Measurements from ENCODE around the gene PGGT1B. TPM values are rescaled to one million over a fixed set of nuclear protein-coding genes. Genes with fewer than 3 reads are reported as not detected.

Gene PGGT1B
- polyA plus RNA-seq, 2 donors: 2.0 to 5.9 TPM

GRCh38 chr5:115191474-115192031 is 71.1 kb downstream of the PGGT1B start:
- H3K4me3 ChIP-seq (ENCODE audit: low read depth in 1 of 2, low read length in 2 of 2): no peak overlapping the region
- no peaks in the 10 kb centered on the region for H3K36me3 ChIP-seq (ENCODE audit: control insufficient read depth in 2 of 2, insufficient read depth in 2 of 2, low read length in 1 of 2)
- WGBS, 2 donors: 43 to 51% methylated on average over 8 of the region's 8 CpGs
- H3K9me3 ChIP-seq (ENCODE audit: control insufficient read depth in 2 of 2, insufficient read depth in 1 of 2, low read depth in 1 of 2, low read length in 1 of 2): no peaks in the 10 kb centered on the region
- no peak overlapping the region for H3K27ac ChIP-seq (ENCODE audit: low read depth in 2 of 2, low read length in 1 of 2)
- no peaks in the 10 kb centered on the region for H3K4me1 ChIP-seq (ENCODE audit: control insufficient read depth in 2 of 2, insufficient read depth in 2 of 2, low read length in 1 of 2)
- H3K27me3 ChIP-seq (ENCODE audit: control insufficient read depth in 1 of 2, insufficient read depth in 2 of 2, low read length in 2 of 2): peaks cover 0 to 3% of the 10 kb centered on the region in 2 donors

GRCh38 chr5:115190388-115190787 is 72.3 kb downstream of the PGGT1B start:
- Histone ChIP-seq H3K36me3 (ENCODE audit: control insufficient read depth in 2 of 2, insufficient read depth in 2 of 2, low read length in 1 of 2) (no peaks in the 10 kb centered on the region), H3K4me1 (ENCODE audit: control insufficient read depth in 2 of 2, insufficient read depth in 2 of 2, low read length in 1 of 2) (no peaks in the 10 kb centered on the region), H3K27ac (ENCODE audit: low read depth in 2 of 2, low read length in 1 of 2) (no peak overlapping the region), H3K4me3 (ENCODE audit: low read depth in 1 of 2, low read length in 2 of 2) (no peak overlapping the region), H3K27me3 (ENCODE audit: control insufficient read depth in 1 of 2, insufficient read depth in 2 of 2, low read length in 2 of 2) (peaks cover 0 to 3% of the 10 kb centered on the region in 2 donors), H3K9me3 (ENCODE audit: control insufficient read depth in 2 of 2, insufficient read depth in 1 of 2, low read depth in 1 of 2, low read length in 1 of 2) (no peaks in the 10 kb centered on the region)
- WGBS, 2 donors: 49 to 64% methylated on average over 4 of the region's 4 CpGs

GRCh38 chr5:115189866-115190265 is 72.8 kb downstream of the PGGT1B start:
- Histone ChIP-seq H3K9me3 (ENCODE audit: control insufficient read depth in 2 of 2, insufficient read depth in 1 of 2, low read depth in 1 of 2, low read length in 1 of 2) (no peaks in the 10 kb centered on the region), H3K4me3 (ENCODE audit: low read depth in 1 of 2, low read length in 2 of 2) (no peak overlapping the region), H3K36me3 (ENCODE audit: control insufficient read depth in 2 of 2, insufficient read depth in 2 of 2, low read length in 1 of 2) (no peaks in the 10 kb centered on the region), H3K27me3 (ENCODE audit: control insufficient read depth in 1 of 2, insufficient read depth in 2 of 2, low read length in 2 of 2) (peaks cover 0 to 3% of the 10 kb centered on the region in 2 donors), H3K4me1 (ENCODE audit: control insufficient read depth in 2 of 2, insufficient read depth in 2 of 2, low read length in 1 of 2) (no peaks in the 10 kb centered on the region), H3K27ac (ENCODE audit: low read depth in 2 of 2, low read length in 1 of 2) (no peak overlapping the region)
- WGBS, 2 donors: 33 to 36% methylated on average over 2 of the region's 2 CpGs

- H3K4me1 ChIP-seq (ENCODE audit: control insufficient read depth in 2 of 2, insufficient read depth in 2 of 2, low read length in 1 of 2): no peaks in the 10 kb centered on the region
- H3K4me3 ChIP-seq (ENCODE audit: low read depth in 1 of 2, low read length in 2 of 2): no peak overlapping the region
- no peak overlapping the region for H3K27ac ChIP-seq (ENCODE audit: low read depth in 2 of 2, low read length in 1 of 2)
- H3K36me3 ChIP-seq (ENCODE audit: control insufficient read depth in 2 of 2, insufficient read depth in 2 of 2, low read length in 1 of 2): no peaks in the 10 kb centered on the region
- peaks cover 2 to 8% of the 10 kb centered on the region in 2 donors for H3K27me3 ChIP-seq (ENCODE audit: control insufficient read depth in 1 of 2, insufficient read depth in 2 of 2, low read length in 2 of 2)
- no peaks in the 10 kb centered on the region for H3K9me3 ChIP-seq (ENCODE audit: control insufficient read depth in 2 of 2, insufficient read depth in 1 of 2, low read depth in 1 of 2, low read length in 1 of 2)
Observed at GRCh38 chr5:115186794-115187193, 75.9 kb downstream of the PGGT1B start.

- no peaks in the 10 kb centered on the region for H3K36me3 ChIP-seq (ENCODE audit: control insufficient read depth in 2 of 2, insufficient read depth in 2 of 2, low read length in 1 of 2)
- peaks cover 11 to 13% of the 10 kb centered on the region in 2 donors for H3K27me3 ChIP-seq (ENCODE audit: control insufficient read depth in 1 of 2, insufficient read depth in 2 of 2, low read length in 2 of 2)
- no peaks in the 10 kb centered on the region for H3K9me3 ChIP-seq (ENCODE audit: control insufficient read depth in 2 of 2, insufficient read depth in 1 of 2, low read depth in 1 of 2, low read length in 1 of 2)
- no peak overlapping the region for H3K4me3 ChIP-seq (ENCODE audit: low read depth in 1 of 2, low read length in 2 of 2)
- WGBS, 2 donors: 64 to 74% methylated on average over 2 of the region's 2 CpGs
- H3K4me1 ChIP-seq (ENCODE audit: control insufficient read depth in 2 of 2, insufficient read depth in 2 of 2, low read length in 1 of 2): peaks cover under 1 to 3% of the 10 kb centered on the region in 2 donors
- no peak overlapping the region for H3K27ac ChIP-seq (ENCODE audit: low read depth in 2 of 2, low read length in 1 of 2)
Observed at GRCh38 chr5:115184770-115185169, 77.9 kb downstream of the PGGT1B start.

GRCh38 chr5:115181757-115182156 is 80.9 kb downstream of the PGGT1B start:
- peaks cover 6 to 7% of the 10 kb centered on the region in 2 donors for H3K4me1 ChIP-seq (ENCODE audit: control insufficient read depth in 2 of 2, insufficient read depth in 2 of 2, low read length in 1 of 2)
- H3K36me3 ChIP-seq (ENCODE audit: control insufficient read depth in 2 of 2, insufficient read depth in 2 of 2, low read length in 1 of 2): no peaks in the 10 kb centered on the region
- peaks cover 0 to 8% of the 10 kb centered on the region in 2 donors for H3K9me3 ChIP-seq (ENCODE audit: control insufficient read depth in 2 of 2, insufficient read depth in 1 of 2, low read depth in 1 of 2, low read length in 1 of 2)
- H3K4me3 ChIP-seq (ENCODE audit: low read depth in 1 of 2, low read length in 2 of 2): no peak overlapping the region
- no peak overlapping the region for H3K27ac ChIP-seq (ENCODE audit: low read depth in 2 of 2, low read length in 1 of 2)
- H3K27me3 ChIP-seq (ENCODE audit: control insufficient read depth in 1 of 2, insufficient read depth in 2 of 2, low read length in 2 of 2): peaks cover 15 to 26% of the 10 kb centered on the region in 2 donors

- H3K36me3 ChIP-seq (ENCODE audit: control insufficient read depth in 2 of 2, insufficient read depth in 2 of 2, low read length in 1 of 2): no peaks in the 10 kb centered on the region
- H3K4me3 ChIP-seq (ENCODE audit: low read depth in 1 of 2, low read length in 2 of 2): peak overlapping the region; percentile 16 to 50
- WGBS, 2 donors: 1 to 2% methylated on average over 54 of the region's 54 CpGs
- H3K27me3 ChIP-seq (ENCODE audit: control insufficient read depth in 1 of 2, insufficient read depth in 2 of 2, low read length in 2 of 2): peaks cover 15 to 26% of the 10 kb centered on the region in 2 donors
- H3K9me3 ChIP-seq (ENCODE audit: control insufficient read depth in 2 of 2, insufficient read depth in 1 of 2, low read depth in 1 of 2, low read length in 1 of 2): peaks cover 0 to 8% of the 10 kb centered on the region in 2 donors
- peaks cover 6 to 7% of the 10 kb centered on the region in 2 donors for H3K4me1 ChIP-seq (ENCODE audit: control insufficient read depth in 2 of 2, insufficient read depth in 2 of 2, low read length in 1 of 2)
- H3K27ac ChIP-seq (ENCODE audit: low read depth in 2 of 2, low read length in 1 of 2): no peak overlapping the region
Observed at GRCh38 chr5:115180165-115180709, 82.4 kb downstream of the PGGT1B start.

- Histone ChIP-seq H3K27ac (ENCODE audit: low read depth in 2 of 2, low read length in 1 of 2) (no peak overlapping the region), H3K4me3 (ENCODE audit: low read depth in 1 of 2, low read length in 2 of 2) (peak overlapping the region; percentile 18 to 50), H3K4me1 (ENCODE audit: control insufficient read depth in 2 of 2, insufficient read depth in 2 of 2, low read length in 1 of 2) (peaks cover 6 to 7% of the 10 kb centered on the region in 2 donors), H3K9me3 (ENCODE audit: control insufficient read depth in 2 of 2, insufficient read depth in 1 of 2, low read depth in 1 of 2, low read length in 1 of 2) (peaks cover 0 to 8% of the 10 kb centered on the region in 2 donors), H3K36me3 (ENCODE audit: control insufficient read depth in 2 of 2, insufficient read depth in 2 of 2, low read length in 1 of 2) (no peaks in the 10 kb centered on the region), H3K27me3 (ENCODE audit: control insufficient read depth in 1 of 2, insufficient read depth in 2 of 2, low read length in 2 of 2) (peaks cover 15 to 26% of the 10 kb centered on the region in 2 donors)
- WGBS, 2 donors: 4% methylated on average over 56 of the region's 56 CpGs
Observed at GRCh38 chr5:115179394-115180164, 83.1 kb downstream of the PGGT1B start.

- Histone ChIP-seq H3K9me3 (ENCODE audit: control insufficient read depth in 2 of 2, insufficient read depth in 1 of 2, low read depth in 1 of 2, low read length in 1 of 2) (peaks cover 0 to 8% of the 10 kb centered on the region in 2 donors), H3K4me1 (ENCODE audit: control insufficient read depth in 2 of 2, insufficient read depth in 2 of 2, low read length in 1 of 2) (peaks cover 6 to 7% of the 10 kb centered on the region in 2 donors), H3K27me3 (ENCODE audit: control insufficient read depth in 1 of 2, insufficient read depth in 2 of 2, low read length in 2 of 2) (peaks cover 15 to 27% of the 10 kb centered on the region in 2 donors), H3K4me3 (ENCODE audit: low read depth in 1 of 2, low read length in 2 of 2) (no peak overlapping the region), H3K36me3 (ENCODE audit: control insufficient read depth in 2 of 2, insufficient read depth in 2 of 2, low read length in 1 of 2) (no peaks in the 10 kb centered on the region), H3K27ac (ENCODE audit: low read depth in 2 of 2, low read length in 1 of 2) (no peak overlapping the region)
- WGBS, 2 donors: 34 to 40% methylated on average over 30 of the region's 30 CpGs
Observed at GRCh38 chr5:115179030-115179393, 83.7 kb downstream of the PGGT1B start.
